Stimulated activated CD4-positive, alpha-beta T cell treated with anti-CD3 and anti-CD28 coated beads, Interleukin-12 subunit alpha, Interleukin-12 subunit beta, amount 100 ng/mL, for 4 hours (primary cell): ENCODE results near the gene IGSF3.
"Not testable (repeated sequence)": the region's sequence is repeated elsewhere in the genome, so short reads cannot be mapped to it uniquely, and the experiment has no call there.

Experiments used
- DNase-seq: peaks from one replicate; pipeline ENCODE4 v3.0.0-alpha.2; 2020

IGSF3 gene

GRCh38 chr1:116571215-116571919 lies 96.2 kb downstream of the IGSF3 start:
- no peak for DNase-seq

DNA sequence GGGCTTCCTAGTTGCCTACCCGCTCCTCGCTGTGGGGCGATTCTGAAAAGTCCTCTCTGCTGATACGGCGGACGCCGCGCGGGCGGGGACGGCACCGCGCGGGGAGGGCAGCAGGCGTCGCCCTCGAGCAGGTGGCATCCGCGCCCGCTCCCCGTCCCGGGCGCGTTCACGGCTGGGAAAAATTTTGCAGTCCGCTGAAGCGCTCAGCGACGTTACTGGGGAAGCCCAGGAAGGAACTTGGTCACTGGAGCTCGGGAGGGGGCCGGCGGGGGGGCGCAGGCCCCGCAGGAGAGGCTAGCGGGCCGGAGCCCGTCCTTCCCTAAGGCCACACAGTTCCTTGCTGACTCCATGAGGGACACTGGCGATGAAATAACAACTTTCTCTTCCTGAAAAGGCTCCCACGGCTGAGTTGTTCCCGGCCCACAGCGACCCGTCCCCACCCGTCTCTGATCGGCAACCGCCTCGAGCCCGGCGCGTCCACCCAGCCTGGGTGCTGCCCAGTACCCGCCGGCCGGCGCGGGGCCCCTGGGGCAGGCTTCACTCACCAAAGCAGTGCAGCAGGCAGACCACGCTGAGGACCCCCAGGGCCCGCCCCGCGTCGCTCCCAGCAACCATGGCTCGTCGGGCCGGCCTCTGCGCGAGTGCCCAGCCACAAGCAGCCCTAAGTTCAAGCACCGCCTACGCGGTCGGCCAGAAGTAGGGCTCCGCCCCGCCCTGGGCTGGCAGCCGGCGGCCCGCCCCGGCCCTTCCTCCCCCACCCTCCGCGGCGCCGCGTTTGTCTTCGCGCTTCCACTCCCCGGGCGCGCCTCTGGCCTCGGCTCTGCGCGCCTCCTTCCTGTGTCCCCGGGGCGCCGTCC lies 96.9 kb downstream of the IGSF3 start, which contains the start of gene CD58:
TSS of gene CD58 (minus strand) at position 669 of the 857 bp plus-strand sequence. CDS start at position 615, 54 bp downstream.
- DNase-seq = peak; percentile 78

DNA sequence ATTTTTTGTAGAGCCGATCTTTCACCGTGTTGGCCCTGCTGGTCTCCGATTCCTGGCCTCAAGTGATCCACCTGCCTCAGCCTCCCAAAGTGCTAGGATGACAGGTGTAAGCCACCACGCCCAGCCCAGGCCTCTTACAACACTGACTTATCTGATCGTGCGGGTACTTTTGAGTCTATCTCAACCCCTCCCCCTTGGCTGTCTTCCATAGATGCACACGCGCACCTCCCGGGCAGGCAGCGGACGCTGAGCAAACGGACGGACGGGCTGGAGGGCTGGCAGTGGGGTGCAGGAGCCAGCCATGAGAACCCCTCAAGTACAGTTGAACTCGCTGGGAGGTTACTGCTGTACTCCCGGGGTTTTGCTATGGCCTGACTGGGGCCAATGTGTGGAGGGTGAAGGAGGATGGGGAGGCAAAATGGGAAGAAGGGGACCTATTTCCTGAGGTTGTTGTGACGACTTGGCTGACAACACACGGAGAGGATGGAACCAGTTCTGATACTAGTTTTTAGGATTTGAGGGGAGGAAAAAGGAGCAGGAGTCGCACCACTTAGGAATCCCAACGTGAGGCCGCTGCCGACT lies 97.7 kb downstream of the IGSF3 start:
- DNase-seq = peak; percentile 27

GRCh38 chr1:116569381-116569670 lies 98.2 kb downstream of the IGSF3 start:
- DNase-seq = no peak

DNA sequence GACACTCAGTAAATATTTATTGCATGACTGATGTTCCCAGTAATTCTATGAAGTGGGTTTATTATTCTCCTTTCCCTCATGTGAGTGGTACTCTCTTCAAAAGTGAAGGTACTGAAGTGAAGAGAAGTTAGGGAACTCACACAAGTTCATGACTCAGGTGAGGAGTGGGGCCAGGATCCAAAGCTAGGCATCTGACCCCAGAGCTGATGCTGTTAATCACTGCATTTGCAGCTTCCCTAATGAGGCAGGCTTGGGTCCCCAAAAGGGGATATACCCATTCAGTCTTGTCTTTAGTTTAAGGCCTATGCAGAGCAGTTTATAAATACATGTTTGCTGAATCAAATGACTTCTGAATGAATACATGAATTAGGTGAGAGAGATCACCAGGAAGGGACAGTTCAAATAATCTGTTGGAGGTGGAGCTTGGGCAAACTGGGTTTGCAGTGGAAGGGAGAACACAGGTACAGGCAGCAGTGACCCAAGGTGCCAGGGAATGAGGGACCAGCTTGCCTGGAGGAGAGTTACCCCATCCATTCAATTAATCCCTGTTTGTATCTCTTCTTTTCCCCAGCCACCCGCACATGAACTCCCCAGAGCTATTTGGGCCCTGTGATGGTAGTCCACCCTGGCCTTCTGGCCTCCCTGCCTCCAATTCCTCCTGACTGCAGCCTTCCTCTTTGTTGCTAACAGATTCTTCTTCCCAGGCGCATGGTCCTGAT lies 98.7 kb downstream of the IGSF3 start:
- DNase-seq = no peak

- DNase-seq = no peak
These were observed 99.5 kb downstream of the IGSF3 start for GRCh38 chr1:116567790-116568661.

GRCh38 chr1:116565222-116565621 lies 102.3 kb downstream of the IGSF3 start:
- no peak for DNase-seq

DNA sequence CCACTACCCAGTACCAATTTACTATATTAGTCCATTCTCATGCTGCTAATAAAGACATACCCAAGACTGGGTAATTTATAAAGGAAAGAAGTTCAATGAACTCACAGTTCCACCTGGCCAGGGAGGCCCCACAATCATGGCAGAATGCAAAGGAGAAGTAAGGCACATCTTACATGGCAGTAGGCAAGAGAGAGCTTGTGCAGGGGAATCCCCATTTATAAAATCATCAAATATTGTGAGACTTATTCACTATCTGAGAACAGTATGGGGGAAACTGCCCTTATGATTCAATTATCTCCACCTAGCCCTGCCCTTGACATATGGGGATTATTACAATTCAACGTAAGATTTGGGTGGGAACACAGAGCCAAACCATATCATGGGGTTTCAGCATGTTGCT lies 103.1 kb downstream of the IGSF3 start:
- DNase-seq = no peak

- not testable (repeated sequence) for DNase-seq
These were observed 105.1 kb downstream of the IGSF3 start for GRCh38 chr1:116562465-116562864.

DNA sequence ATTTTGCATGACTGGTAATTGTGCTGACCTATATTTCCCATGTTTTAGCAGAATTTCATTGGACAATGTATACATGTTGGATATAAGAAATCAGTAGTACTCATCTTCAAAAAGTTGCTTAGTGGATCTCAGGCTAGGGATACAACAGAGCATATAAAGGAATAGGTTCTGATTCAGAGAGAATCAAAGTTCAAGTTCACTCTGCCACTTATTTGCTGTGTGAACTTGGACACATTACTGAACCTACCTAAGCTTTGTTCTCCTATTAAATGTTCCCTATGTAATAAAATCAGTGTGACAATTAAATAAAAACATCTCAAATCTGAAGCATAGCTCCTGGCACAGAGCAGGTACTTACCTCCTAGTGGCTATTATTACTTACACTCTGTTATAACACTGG lies 106.0 kb downstream of the IGSF3 start:
- no peak for DNase-seq

DNA sequence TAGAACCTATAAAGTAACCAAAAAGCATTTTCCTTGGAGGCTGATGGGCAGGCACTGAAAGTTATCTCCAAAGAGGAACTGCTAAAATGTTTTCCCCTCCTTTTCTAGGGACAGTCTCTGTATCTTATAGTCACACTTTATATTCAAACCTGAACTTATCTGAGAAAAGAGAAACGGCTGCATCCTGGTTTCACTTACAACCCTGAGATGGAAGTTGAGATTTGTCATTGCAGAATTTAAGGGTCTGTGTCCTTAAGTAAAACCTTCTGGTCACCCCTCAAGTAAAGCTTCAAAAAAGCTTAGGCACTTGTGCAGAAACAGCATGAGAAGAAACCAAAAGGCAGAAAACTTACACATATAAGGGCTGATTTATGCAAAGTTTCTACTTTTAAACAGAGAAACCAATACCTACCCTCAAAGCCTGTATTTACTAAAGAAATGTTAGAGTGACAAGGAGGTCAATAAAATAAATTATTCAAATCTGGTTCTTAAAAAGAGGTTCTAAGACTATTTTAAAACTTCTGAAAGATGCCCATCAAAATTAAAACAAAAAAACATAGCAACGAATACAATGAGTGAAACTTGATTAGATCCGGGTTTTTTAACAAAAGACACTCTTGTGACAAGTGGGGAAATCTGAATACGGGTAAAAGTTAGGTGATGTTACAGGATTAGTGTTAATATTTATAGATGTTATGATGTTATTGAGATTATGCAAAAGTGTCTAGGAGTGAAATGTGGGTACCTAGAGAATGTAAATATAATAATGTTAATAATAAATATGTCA lies 106.6 kb downstream of the IGSF3 start:
- DNase-seq = no peak

DNA sequence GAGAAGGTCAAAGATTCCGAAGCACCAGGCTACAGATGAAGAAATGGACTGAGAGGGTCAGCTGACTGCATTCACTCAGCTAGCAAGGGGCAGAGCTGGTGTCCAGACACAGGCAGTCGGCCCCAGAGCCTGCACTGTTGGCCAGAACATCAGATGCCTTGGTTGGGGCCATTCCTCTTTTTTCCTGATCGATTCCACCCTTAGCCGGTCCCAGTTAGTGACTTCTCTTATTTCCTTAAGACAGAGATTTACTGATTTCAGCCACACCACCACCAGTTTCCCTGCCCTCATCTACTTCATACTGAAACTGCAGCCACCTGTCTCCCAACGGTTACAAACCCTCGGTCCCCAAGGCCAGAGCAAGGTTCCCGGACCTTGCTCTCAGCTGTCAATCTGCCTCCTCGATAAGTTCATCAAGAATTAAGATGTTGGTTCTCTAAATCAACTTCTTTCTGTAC lies 108.2 kb downstream of the IGSF3 start:
- no peak for DNase-seq

- DNase-seq = no peak
These were observed 109.0 kb downstream of the IGSF3 start for GRCh38 chr1:116558571-116558970.

DNA sequence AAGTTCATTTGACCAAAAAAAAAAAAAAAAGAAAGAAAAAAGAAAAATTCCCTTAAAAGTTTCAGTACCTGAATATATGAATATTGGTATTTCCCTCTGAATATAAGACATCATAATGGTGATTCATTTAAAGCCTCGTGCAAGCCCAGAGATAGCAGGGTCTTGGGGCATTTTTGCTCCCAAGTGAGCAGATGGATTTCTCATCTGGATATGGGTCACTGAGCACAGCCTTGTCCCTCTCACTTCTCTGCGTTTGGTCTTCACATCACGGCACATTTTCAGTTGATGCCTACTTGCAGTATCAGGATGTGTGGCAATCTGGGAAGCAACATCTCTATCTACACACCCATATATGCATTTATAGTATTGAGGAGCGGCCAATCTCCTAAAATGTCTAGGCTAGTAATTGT lies 109.4 kb downstream of the IGSF3 start:
- no peak for DNase-seq

DNA sequence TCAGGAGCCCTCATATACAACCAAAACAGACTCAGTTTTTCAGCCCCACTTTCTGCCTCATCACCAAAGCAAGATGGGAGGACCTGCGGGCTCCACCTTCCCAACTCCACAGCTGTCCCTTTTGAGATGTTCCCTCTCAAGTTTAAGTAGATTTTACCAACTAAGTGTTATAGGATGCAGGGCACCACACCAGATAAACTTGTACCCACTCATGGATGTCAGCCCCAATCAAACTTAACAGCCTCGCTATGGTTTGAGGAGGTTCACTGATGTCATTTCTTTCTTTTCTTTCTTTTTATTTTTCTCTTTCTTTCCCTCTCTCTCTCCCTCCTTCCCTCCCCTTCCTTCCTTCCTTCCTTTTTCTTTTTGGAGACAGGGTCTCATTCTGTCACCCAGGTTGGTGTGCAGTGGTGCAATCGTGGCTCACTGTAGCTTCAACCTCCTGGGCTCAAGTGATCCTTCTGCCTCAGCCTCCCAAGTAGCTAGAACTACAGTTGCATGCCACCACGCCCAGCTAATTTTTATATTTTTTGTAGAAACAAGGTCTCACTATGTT lies 110.1 kb downstream of the IGSF3 start:
- no peak for DNase-seq

DNA sequence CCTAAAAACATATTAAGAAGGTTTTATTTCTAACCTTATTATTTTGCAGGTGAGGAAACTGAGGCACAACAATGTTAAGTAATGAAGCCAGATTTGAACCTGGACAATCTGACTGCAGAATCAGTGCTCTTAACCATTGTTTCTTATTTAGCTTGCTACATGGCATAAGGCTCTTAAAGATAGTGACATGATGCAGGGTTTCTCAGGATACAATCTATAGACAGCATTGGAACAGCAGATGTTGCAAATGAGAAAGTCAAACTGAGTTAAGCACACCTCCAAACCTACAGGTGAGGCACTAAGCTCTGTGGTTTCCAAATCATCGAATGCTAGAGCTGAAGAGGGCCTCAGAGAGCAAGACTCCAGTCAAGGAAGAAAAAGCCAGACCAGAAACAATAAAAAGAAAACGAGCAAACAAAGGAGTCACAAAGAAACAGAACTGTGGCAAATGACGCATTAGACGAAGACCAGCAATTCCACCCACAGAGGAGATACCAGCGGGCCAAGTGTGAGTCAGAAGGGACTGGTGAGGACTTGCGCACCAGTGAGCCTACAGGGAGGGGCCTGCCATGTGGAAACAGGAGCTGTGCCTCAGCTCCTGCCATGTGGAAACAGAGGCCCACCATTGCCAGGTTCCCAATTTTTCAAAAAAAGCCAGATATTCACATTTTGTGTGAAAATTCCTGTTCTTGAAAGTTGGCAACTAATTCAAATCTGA lies 111.1 kb downstream of the IGSF3 start:
- peak; percentile 58 for DNase-seq

GRCh38 chr1:116554924-116555323 lies 112.6 kb downstream of the IGSF3 start:
- no peak for DNase-seq

GRCh38 chr1:116553386-116554115 lies 114.0 kb downstream of the IGSF3 start:
- DNase-seq = no peak

DNA sequence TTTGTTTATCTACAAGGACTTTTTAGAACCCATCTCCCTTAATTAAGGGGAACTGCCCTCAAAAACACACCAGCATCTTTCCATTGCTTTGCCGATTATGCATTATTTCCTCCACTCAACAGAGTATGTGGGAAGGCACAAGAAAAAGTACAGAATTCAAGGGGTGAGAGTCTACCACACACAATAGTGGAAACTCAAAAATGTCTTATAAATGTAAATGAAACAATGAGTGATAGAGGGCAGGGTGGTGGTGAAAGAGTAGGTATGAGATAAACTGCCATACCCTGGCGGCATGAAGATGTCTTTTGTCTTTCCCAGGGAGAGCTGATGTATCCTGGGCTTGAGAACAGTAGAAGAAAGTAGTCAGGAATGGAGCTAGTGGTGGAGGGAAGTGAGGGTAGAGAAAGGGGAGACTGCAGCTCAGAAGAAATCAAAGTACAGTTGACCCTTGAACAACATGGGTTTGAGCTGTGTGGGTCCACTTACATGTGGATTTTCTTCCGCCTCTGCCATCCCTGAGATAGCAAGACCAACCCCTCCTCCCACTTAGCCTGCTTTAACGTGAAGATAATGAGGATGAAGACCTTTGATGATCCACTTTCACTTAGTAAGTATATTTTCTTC lies 121.1 kb downstream of the IGSF3 start:
- no peak for DNase-seq
